PC-9 (cell line): Measurements from ENCODE around the gene ZNF394. TPM values are rescaled to one million over a fixed set of nuclear protein-coding genes. Genes with fewer than 3 reads are reported as not detected.

Experiments used
- BruUV-seq: library from RNA; stranded (reverse); fragments of 400-500 nt; replicated peaks from 2 replicates; lab custom pipeline; 2021; lab: Mats Ljungman, UMichigan
- CTCF ChIA-PET: fragments of 300-600 bp; sonication (Branson Sonifier 250); formaldehyde crosslinking; loops from one replicate; lab custom pipeline; 2022; ENCODE audit warnings: antibody characterized with exemption; lab: Charles Lee
- POLR2A ChIA-PET: fragments of 300-600 bp; sonication (Branson Sonifier 250); formaldehyde crosslinking; loops from one replicate; lab custom pipeline; 2022; ENCODE audit warnings: antibody characterized with exemption; ENCODE audit not compliant: unreplicated experiment; lab: Charles Lee
- DNase-seq, 2 experiments: peaks; one replicate each; pipeline versions ENCODE4 v3.0.0 to v3.0.0-alpha.2; 2015 to 2022; ENCODE audit warnings: mixed read lengths in 1 of 2
- H2AFZ ChIP-seq: fragments of 200-600 bp; sonication (generic); 2 replicates; pipeline ENCODE4 v1.8.1; 2017; ENCODE audit warnings: antibody characterized with exemption
- H3F3A ChIP-seq: fragments of 200-600 bp; sonication (generic); 2 replicates; pipeline ENCODE4 v1.8.1; 2017; ENCODE audit warnings: antibody characterized with exemption, mild to moderate bottlenecking, low read depth; ENCODE audit not compliant: insufficient read depth
- H3K27ac ChIP-seq: fragments of 200-600 bp; sonication (generic); 2 replicates; pipeline ENCODE4 v1.6.1; 2016; ENCODE audit warnings: mixed run types
- H3K27me3 ChIP-seq: fragments of 200-600 bp; sonication (generic); 2 replicates; pipeline ENCODE4 v1.6.1; 2016; ENCODE audit warnings: low read depth, mixed run types; ENCODE audit not compliant: insufficient read depth
- H3K36me3 ChIP-seq: fragments of 200-600 bp; sonication (generic); 2 replicates; pipeline ENCODE4 v1.6.1; 2016; ENCODE audit warnings: low read depth, mixed run types
- H3K4me1 ChIP-seq: fragments of 200-600 bp; sonication (generic); replicated peaks from 2 replicates; pipeline ENCODE4 v1.6.1; 2016; ENCODE audit warnings: mixed run types; ENCODE audit not compliant: insufficient read depth
- H3K4me2 ChIP-seq: fragments of 200-600 bp; sonication (generic); 2 replicates; pipeline ENCODE4 v1.6.1; 2017; ENCODE audit warnings: mixed run types
- H3K4me3 ChIP-seq: fragments of 200-600 bp; sonication (generic); 2 replicates; pipeline ENCODE4 v1.6.1; 2016; ENCODE audit warnings: mixed run types
- H3K79me2 ChIP-seq: fragments of 200-600 bp; sonication (generic); 2 replicates; pipeline ENCODE4 v1.6.1; 2017; ENCODE audit warnings: low read depth, mixed run types
- H3K9me2 ChIP-seq: fragments of 200-600 bp; sonication (generic); 2 replicates; pipeline ENCODE4 v1.8.1; 2017; ENCODE audit warnings: mild to moderate bottlenecking; ENCODE audit not compliant: insufficient read depth
- H3K9me3 ChIP-seq: fragments of 200-600 bp; sonication (generic); 2 replicates; pipeline ENCODE4 v1.8.1; 2016; ENCODE audit warnings: low read depth; ENCODE audit not compliant: insufficient read depth
- H4K20me1 ChIP-seq: fragments of 200-600 bp; sonication (generic); 2 replicates; pipeline ENCODE4 v1.8.1; 2017; ENCODE audit not compliant: insufficient read depth
- CTCF ChIP-seq: fragments of 200-600 bp; sonication (generic); conservative IDR thresholded peaks from 2 replicates; pipeline ENCODE4 v1.6.1; 2017; ENCODE audit warnings: mixed run types, antibody characterized with exemption, mild to moderate bottlenecking, moderate library complexity
- EZH2 ChIP-seq: fragments of 200-600 bp; sonication (generic); IDR thresholded peaks from 2 replicates; pipeline ENCODE4 v1.8.0; 2017; ENCODE audit warnings: antibody characterized with exemption, low read depth
- intact Hi-C: fragments of 100-400 bp; cut with micrococcal nuclease; formaldehyde crosslinking; loops from one replicate; pipeline ENCODE4 v1.10.0; 2022; ENCODE audit not compliant: unreplicated experiment
- total RNA-seq: library from RNA; stranded (reverse); gene quantifications from 2 replicates; pipeline ENCODE4 v1.2.3, GENCODE V29; 2021

Gene ZNF394
- total RNA-seq, 1 experiment from 2014 or later, result 21.1 TPM

- no TSS peak for BruUV-seq
- no peak for DNase-seq
- Histone ChIP-seq H3K4me1 (no peaks in the 10 kb centered on the region), H3K4me3 (no peak overlapping the region), H3K27ac (no peak overlapping the region), H3F3A (peaks cover 22% of the 10 kb centered on the region), H3K27me3 (no peaks in the 10 kb centered on the region), H2AFZ (no peak overlapping the region), H3K4me2 (no peak overlapping the region), H3K36me3 (peaks cover 17% of the 10 kb centered on the region; the same call in 1 of the 2 replicates), H3K9me2 (no peaks in the 10 kb centered on the region), H3K9me3 (no peaks in the 10 kb centered on the region), H4K20me1 (no peaks in the 10 kb centered on the region), H3K79me2 (no peaks in the 10 kb centered on the region)
- TF ChIP-seq CTCF (no peak), EZH2 (no peak)
- ChIA-PET POLR2A (no interaction called here), CTCF (no interaction called here)
- intact Hi-C loops, result no loop called here
Measured at GRCh38 chr7:99485094-99485493, 15.0 kb downstream of the ZNF394 start.

GRCh38 chr7:99478464-99479440 lies 21.3 kb downstream of the ZNF394 start:
- no peak overlapping the region for H3K4me3 ChIP-seq
- no peak for TF ChIP-seq EZH2
- no peak for TF ChIP-seq CTCF
- BruUV-seq, result no TSS peak
- ChIA-PET CTCF (no interaction called here), POLR2A (no interaction called here)
- no peaks in the 10 kb centered on the region for H3K9me3 ChIP-seq
- no peaks in the 10 kb centered on the region for H3K27me3 ChIP-seq
- intact Hi-C loops, result no loop called here
- peaks cover 9% of the 10 kb centered on the region; the same call in 1 of the 2 replicates for H3K36me3 ChIP-seq
- no peak overlapping the region for H2AFZ ChIP-seq
- H3K79me2 ChIP-seq, result peaks cover 48% of the 10 kb centered on the region
- DNase-seq, result no peak
- H3K27ac ChIP-seq, result no peak overlapping the region
- H4K20me1 ChIP-seq, result no peaks in the 10 kb centered on the region; the same call in 1 of the 2 replicates
- H3F3A ChIP-seq, result peaks cover 17% of the 10 kb centered on the region; the same call in 1 of the 2 replicates
- no peaks in the 10 kb centered on the region for H3K9me2 ChIP-seq
- H3K4me1 ChIP-seq, result peaks cover 4% of the 10 kb centered on the region; the same call in 1 of the 2 replicates
- H3K4me2 ChIP-seq, result no peak overlapping the region

DNA sequence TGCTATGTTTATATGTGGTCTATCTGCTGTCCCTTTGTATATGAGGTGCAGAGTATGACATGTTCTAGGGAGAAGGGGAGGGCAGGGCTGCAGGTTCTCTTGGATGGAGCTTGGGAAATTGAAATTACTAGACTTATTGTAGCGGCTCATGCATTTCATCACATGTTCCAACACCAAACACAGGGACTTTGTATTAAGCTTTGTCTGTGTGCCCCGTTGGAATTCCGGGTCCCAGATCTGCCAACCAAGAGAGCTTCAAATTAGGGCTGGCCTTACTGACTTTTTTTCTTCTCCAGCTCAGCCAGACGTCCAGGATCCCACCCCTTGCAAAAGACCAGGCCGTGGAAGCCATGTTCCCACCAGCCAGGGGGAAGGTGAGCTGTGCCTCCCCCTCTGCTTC lies 24.0 kb downstream of the ZNF394 start:
- TF ChIP-seq CTCF (no peak), EZH2 (no peak)
- H3F3A ChIP-seq, result peaks cover 15% of the 10 kb centered on the region; the same call in 1 of the 2 replicates
- H2AFZ ChIP-seq, result no peak overlapping the region
- H3K9me2 ChIP-seq, result no peaks in the 10 kb centered on the region
- peaks cover 7% of the 10 kb centered on the region for H3K4me1 ChIP-seq
- no peak overlapping the region for H3K4me2 ChIP-seq
- BruUV-seq, result no TSS peak
- intact Hi-C loops, result no loop called here
- CTCF ChIA-PET, result no interaction called here
- H3K4me3 ChIP-seq, result no peak overlapping the region
- DNase-seq, result no peak
- no peaks in the 10 kb centered on the region; the same call in 1 of the 2 replicates for H3K36me3 ChIP-seq
- no peak overlapping the region for H3K27ac ChIP-seq
- H3K27me3 ChIP-seq, result no peaks in the 10 kb centered on the region
- no peaks in the 10 kb centered on the region; the same call in 1 of the 2 replicates for H4K20me1 ChIP-seq
- H3K79me2 ChIP-seq, result peaks cover 58% of the 10 kb centered on the region
- POLR2A ChIA-PET, result interaction anchor here (0.6 to 0.7 kb wide), 2 partner anchors 28 to 83 kb away, joined by 3 read pairs; no protein-coding TSS in a partner anchor
- H3K9me3 ChIP-seq, result no peaks in the 10 kb centered on the region
